ENCODE data around the gene GPR160. TPM values are rescaled to one million over a fixed set of nuclear protein-coding genes. Genes with fewer than 3 reads are reported as not detected.

The GPR160 gene
- total RNA-seq, 2 donors from 2014 or later, result 2.3 to 4.5 TPM

DNA sequence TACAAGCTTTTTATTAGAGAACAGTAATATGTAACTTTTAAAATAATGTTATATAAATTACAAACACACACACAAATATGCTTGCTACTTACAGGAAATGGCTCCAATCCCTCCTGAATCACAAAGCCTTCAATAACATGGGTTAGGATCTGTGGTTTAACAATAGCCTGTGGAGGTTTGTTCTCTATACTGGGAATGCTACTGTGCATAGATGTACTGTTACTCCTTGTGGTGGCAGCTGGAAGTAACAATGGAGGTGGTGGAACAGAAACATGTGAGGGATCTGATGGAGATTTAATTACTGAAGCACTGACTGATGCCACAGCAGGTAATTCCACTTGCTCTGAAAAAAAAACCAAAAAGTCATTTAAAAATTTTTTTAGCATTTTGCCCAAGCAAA, 79.3 kb downstream of the GPR160 start:
- peaks cover 5% of the 10 kb centered on the region for H3K36me3 Mint-ChIP-seq (ENCODE audit: low read depth)

DNA sequence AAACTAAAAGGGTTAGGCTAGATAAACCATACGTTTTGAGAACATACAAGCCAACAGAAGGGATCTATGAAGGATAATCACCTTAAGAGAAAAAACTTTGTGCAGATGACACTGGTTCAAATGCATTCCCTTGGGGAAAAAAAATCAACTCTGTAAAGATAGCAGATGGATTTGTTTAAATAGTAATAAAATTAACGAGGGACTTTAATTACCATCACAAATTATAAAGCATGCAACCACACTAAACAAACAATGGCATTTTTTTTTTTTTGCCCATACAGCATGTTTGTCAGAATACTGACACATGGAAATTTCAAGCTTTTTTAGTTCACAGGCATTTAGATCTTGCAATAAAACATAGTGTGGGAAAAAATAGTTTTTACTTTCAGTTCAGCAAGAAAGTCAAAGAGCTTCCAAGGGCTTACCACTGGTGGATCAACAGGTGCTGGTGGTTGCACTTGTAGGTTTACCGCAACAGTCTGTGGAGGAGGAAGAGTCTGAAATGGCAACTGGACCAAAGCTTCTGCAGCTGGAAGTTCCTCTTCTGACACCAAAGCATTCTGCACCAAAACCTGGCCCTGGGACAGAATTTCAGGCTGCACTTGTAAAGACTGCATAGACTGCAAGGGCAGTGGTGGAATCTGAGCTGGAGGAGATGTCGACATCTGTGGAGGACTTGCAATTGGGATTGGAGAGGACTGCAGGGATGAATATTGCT, 90.6 kb downstream of the GPR160 start:
- Mint-ChIP-seq H3K36me3 (ENCODE audit: low read depth) (peaks cover 8% of the 10 kb centered on the region), H3K27me3 (no peaks in the 10 kb centered on the region), H3K27ac (peak overlapping the region; percentile 83), H3K4me3 (peak overlapping the region; percentile 16), H3K4me1 (peaks cover 17% of the 10 kb centered on the region)
- peaks cover 4% of the 10 kb centered on the region for H3K9me3 ChIP-seq (ENCODE audit: control insufficient read depth, low read length, poor library complexity, severe bottlenecking)
- ATAC-seq, result peak; percentile 60
- DNase-seq, result no peak

More for the DNA sequence above, 79.3 kb downstream of the GPR160 start:
- Mint-ChIP-seq H3K27me3 (no peaks in the 10 kb centered on the region), H3K27ac (no peak overlapping the region), H3K4me1 (peaks cover 5% of the 10 kb centered on the region), H3K4me3 (no peak overlapping the region)
- H3K9me3 ChIP-seq (ENCODE audit: control insufficient read depth, low read length, poor library complexity, severe bottlenecking), result no peaks in the 10 kb centered on the region
- ATAC-seq (no peak), DNase-seq (no peak)

DNA sequence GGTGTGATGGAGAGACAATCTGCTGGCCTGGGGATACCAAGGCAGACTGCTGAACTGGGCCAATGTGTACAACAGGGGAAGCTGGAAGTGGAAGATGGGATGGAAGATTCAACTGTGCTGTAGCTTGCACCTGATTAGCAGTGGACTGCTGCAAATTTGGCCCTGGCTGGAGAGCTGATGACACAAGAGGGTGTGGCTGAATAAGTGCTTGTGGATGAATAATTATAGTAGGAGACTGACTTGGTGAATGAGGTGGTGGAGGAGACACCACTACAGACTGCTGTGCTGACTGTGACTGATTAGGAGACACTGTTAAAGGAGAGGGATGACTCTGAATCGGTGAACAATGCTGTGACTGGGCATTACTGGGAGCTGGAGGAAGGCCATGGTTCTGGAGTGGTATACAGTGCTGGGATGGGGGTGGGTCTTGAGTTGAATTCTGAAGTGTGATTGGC, 91.2 kb downstream of the GPR160 start:
- Mint-ChIP-seq H3K4me3 (peak overlapping the region; percentile 64), H3K27me3 (no peaks in the 10 kb centered on the region), H3K27ac (peak overlapping the region; percentile 83), H3K4me1 (peaks cover 17% of the 10 kb centered on the region), H3K36me3 (ENCODE audit: low read depth) (peaks cover 8% of the 10 kb centered on the region)
- no peak for DNase-seq
- peak; percentile 36 for ATAC-seq
- H3K9me3 ChIP-seq (ENCODE audit: control insufficient read depth, low read length, poor library complexity, severe bottlenecking), result peaks cover 4% of the 10 kb centered on the region

DNA sequence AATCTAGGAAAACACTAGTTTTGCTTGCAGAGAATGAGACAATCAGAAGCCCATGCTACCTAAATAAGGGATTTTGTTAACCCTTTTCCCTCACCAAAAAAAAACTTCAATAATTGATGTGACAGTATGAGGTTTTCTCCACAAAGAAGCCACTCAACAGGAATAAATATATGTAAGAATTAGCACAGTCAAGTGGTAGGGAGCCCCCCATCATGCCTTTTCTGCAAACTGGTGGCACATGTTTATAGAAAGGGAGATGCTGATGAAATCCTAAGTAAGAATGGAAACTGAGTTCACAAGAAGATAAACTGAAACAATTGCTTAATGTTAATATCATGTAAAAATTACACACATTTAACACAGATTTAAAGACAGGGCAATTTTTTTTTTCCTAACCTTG, 92.7 kb downstream of the GPR160 start:
- Mint-ChIP-seq H3K27ac (peak overlapping the region; percentile 29), H3K4me1 (peaks cover 21% of the 10 kb centered on the region), H3K27me3 (no peaks in the 10 kb centered on the region), H3K36me3 (ENCODE audit: low read depth) (peaks cover 12% of the 10 kb centered on the region), H3K4me3 (no peak overlapping the region)
- DNase-seq (no peak), ATAC-seq (no peak)
- H3K9me3 ChIP-seq (ENCODE audit: control insufficient read depth, low read length, poor library complexity, severe bottlenecking), result peaks cover 4% of the 10 kb centered on the region

DNA sequence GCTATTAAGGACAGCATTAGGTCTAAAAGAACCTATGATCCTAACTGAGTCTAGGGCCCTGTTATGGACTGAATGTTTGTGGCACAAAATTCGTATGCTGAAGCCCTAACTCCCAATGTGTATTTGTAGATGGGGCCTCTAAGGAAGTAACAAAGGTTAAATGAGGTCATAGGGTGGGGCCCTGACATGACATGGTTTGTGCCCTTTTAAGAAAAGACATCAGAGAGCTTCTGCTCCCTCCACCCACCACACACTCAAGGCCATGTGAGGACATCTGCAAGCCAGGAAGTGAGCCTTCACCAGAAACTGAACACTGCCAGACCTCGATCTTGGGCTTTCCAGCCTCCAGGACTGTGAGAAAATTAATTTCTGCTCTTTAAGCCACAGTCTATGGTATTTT, 94.5 kb downstream of the GPR160 start:
- H3K9me3 ChIP-seq (ENCODE audit: control insufficient read depth, low read length, poor library complexity, severe bottlenecking), result peaks cover 4% of the 10 kb centered on the region
- Mint-ChIP-seq H3K4me3 (no peak overlapping the region), H3K27me3 (no peaks in the 10 kb centered on the region), H3K36me3 (ENCODE audit: low read depth) (peaks cover 15% of the 10 kb centered on the region), H3K4me1 (peaks cover 22% of the 10 kb centered on the region), H3K27ac (no peak overlapping the region)
- no peak for ATAC-seq
- no peak for DNase-seq

Other genes with a start within 250 kb of the GPR160 start
- not detected for gene LRRIQ4, start 225.1 kb upstream of the GPR160 start, total RNA-seq
- gene LRRC34, start 225.1 kb upstream of the GPR160 start, total RNA-seq, result under 1 TPM; 0.77 to 0.78 TPM
- gene LRRC31, start 168.1 kb upstream of the GPR160 start, total RNA-seq, result not detected
- not detected for gene SAMD7, start 126.4 kb upstream of the GPR160 start, total RNA-seq
- gene SEC62, start 71.2 kb upstream of the GPR160 start, total RNA-seq, result 10 to 100 TPM; 85.7 to 87.4 TPM
- gene PHC3, start 143.7 kb downstream of the GPR160 start, total RNA-seq, result 100 to 1,000 TPM; 124 to 134 TPM
- 10 to 100 TPM; 18.0 to 18.7 TPM for gene PRKCI, start 184.4 kb downstream of the GPR160 start, total RNA-seq

Measured in T-helper 17 cell (primary cell).